ENCODE measurements around the gene MAML2.

GRCh38 chr11:96006037-96006436, 337.0 kb downstream of the MAML2 start:
- TF ChIP-seq CTCF (conservative IDR thresholded peaks at IDR 0.05) (no peak), ZFX (IDR thresholded peaks at IDR 0.05) (no peak)

Data from C4-2B (cell line).